SJCRH30 (cell line): Measurements from ENCODE around the gene PPM1L. TPM values are rescaled to one million over a fixed set of nuclear protein-coding genes. Genes with fewer than 3 reads are reported as not detected.
"Not testable (repeated sequence)": the region's sequence is repeated elsewhere in the genome, so short reads cannot be mapped to it uniquely, and the experiment has no call there.

Source experiments
- DNase-seq, 2 experiments: peaks; one replicate each; pipeline ENCODE4 v3.0.0-alpha.2; 2015 to 2020
- H3K27ac ChIP-seq: fragments of 250-450 bp; sonication (Bioruptor Pico); 2 replicates; pipeline ENCODE4 v1.5.1; 2020; ENCODE audit warnings: mild to moderate bottlenecking, moderate library complexity
- H3K27me3 ChIP-seq: fragments of 250-450 bp; sonication (Bioruptor Pico); 2 replicates; pipeline ENCODE4 v1.5.1; 2020; ENCODE audit warnings: mild to moderate bottlenecking, moderate library complexity
- H3K36me3 ChIP-seq: fragments of 250-450 bp; sonication (Bioruptor Pico); 2 replicates; pipeline ENCODE4 v1.5.1; 2020; ENCODE audit warnings: mild to moderate bottlenecking, moderate library complexity
- H3K4me1 ChIP-seq: fragments of 250-450 bp; sonication (Bioruptor Pico); 2 replicates; pipeline ENCODE4 v1.5.1; 2020; ENCODE audit warnings: mild to moderate bottlenecking, moderate library complexity
- H3K4me3 ChIP-seq: fragments of 250-450 bp; sonication (Bioruptor Pico); 2 replicates; pipeline ENCODE4 v1.5.1; 2020; ENCODE audit warnings: mild to moderate bottlenecking, moderate library complexity
- H3K9me3 ChIP-seq: fragments of 250-450 bp; sonication (Bioruptor Pico); replicated peaks from 2 replicates; pipeline ENCODE4 v1.5.1; 2020; ENCODE audit warnings: mild to moderate bottlenecking, moderate library complexity
- total RNA-seq: library from RNA; depleted of rRNA; stranded (reverse); fragments of >200 nt; shearing (Covaris generic); gene quantifications from 2 replicates; pipeline ENCODE4 v1.2.3, GENCODE V29; 2014; rRNA removed

PPM1L gene
- total RNA-seq = 4.2 and 4.4 TPM in 2 replicates

DNA sequence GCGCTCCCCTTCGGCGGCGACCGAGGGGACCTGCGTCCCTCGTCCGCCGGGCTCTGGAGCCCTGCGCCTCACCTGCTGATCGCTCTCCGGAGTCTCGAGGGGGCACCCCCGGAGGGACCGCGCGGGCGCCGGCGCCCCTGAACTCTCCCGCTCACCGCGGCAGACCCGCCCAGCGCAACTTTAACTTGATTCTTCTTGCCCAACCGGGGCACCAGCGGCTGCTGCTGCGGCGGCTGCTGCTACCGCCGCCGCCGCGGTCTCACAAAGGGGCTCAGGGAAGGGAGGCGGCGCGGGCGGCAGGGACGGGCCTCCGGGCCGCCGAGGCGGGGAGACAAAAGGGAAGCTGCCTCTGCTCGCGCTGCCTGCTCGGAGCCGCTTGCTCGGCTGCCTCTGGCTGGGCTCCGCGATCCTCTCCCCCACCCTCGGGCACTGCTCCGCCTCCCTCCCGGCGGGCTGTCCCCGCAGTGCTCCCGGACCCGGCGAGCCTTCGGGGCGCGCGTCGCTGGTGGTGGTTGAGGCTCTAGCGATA is at the start of gene PPM1L:
Gene PPM1L, plus strand, starts transcription at position 456 of the 529 bp plus-strand sequence.
- peak; percentile 50 to 63 for DNase-seq
- Histone ChIP-seq H3K36me3 (no peaks in the 10 kb centered on the region), H3K4me1 (no peaks in the 10 kb centered on the region), H3K9me3 (no peaks in the 10 kb centered on the region), H3K27me3 (no peaks in the 10 kb centered on the region), H3K4me3 (peak within 1 kb of the TSS; percentile 69), H3K27ac (peak within 1 kb of the TSS; percentile 83)

GRCh38 chr3:160707187-160707794 is 48.7 kb upstream of the PPM1L start:
- H3K4me3 ChIP-seq = no peak overlapping the region
- peak; percentile 11 to 67 for DNase-seq

GRCh38 chr3:160709477-160710182 is 46.4 kb upstream of the PPM1L start:
- Histone ChIP-seq H3K27me3 (no peaks in the 10 kb centered on the region), H3K4me1 (no peaks in the 10 kb centered on the region)
- no peak for DNase-seq

More at GRCh38 chr3:160707187-160707794, 48.7 kb upstream of the PPM1L start:
- Histone ChIP-seq H3K27ac (no peak overlapping the region), H3K27me3 (no peaks in the 10 kb centered on the region), H3K9me3 (no peaks in the 10 kb centered on the region), H3K36me3 (no peaks in the 10 kb centered on the region), H3K4me1 (no peaks in the 10 kb centered on the region)

DNA sequence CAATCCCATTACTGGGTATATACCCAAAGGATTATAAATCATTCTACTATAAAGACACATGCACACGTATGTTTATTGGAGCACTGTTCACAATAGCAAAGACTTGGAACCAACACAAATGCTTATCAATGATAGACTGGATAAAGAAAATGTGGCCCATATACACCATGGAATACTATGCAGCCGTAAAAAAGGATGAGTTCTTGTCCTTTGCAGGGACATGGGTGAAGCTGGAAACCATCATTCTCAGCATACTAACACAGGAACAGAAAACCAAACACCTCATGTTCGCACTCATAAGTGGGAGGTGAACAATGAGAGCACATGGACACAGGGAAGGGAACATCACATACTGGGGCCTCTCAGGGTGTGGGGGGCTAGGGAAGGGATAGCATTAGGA is 42.9 kb upstream of the PPM1L start:
- not testable (repeated sequence) for H3K27me3 ChIP-seq, H3K36me3 ChIP-seq, H3K27ac ChIP-seq, H3K4me3 ChIP-seq, DNase-seq, H3K4me1 ChIP-seq, H3K9me3 ChIP-seq

More at GRCh38 chr3:160709477-160710182, 46.4 kb upstream of the PPM1L start:
- Histone ChIP-seq H3K27ac (no peak overlapping the region), H3K9me3 (no peaks in the 10 kb centered on the region), H3K4me3 (no peak overlapping the region), H3K36me3 (no peaks in the 10 kb centered on the region)

GRCh38 chr3:160719710-160720109 is 36.3 kb upstream of the PPM1L start:
- no peaks in the 10 kb centered on the region for H3K36me3 ChIP-seq
- no peaks in the 10 kb centered on the region for H3K4me1 ChIP-seq
- DNase-seq = no peak

GRCh38 chr3:160720123-160720746 is 35.8 kb upstream of the PPM1L start:
- no peaks in the 10 kb centered on the region for H3K27me3 ChIP-seq
- no peaks in the 10 kb centered on the region for H3K9me3 ChIP-seq
- H3K4me3 ChIP-seq = no peak overlapping the region
- H3K4me1 ChIP-seq = no peaks in the 10 kb centered on the region
- H3K36me3 ChIP-seq = no peaks in the 10 kb centered on the region
- no peak for DNase-seq
- no peak overlapping the region for H3K27ac ChIP-seq

More at GRCh38 chr3:160719710-160720109, 36.3 kb upstream of the PPM1L start:
- Histone ChIP-seq H3K27ac (no peak overlapping the region), H3K4me3 (no peak overlapping the region), H3K27me3 (no peaks in the 10 kb centered on the region), H3K9me3 (no peaks in the 10 kb centered on the region)

- no peaks in the 10 kb centered on the region for H3K36me3 ChIP-seq
- no peak overlapping the region for H3K27ac ChIP-seq
- no peaks in the 10 kb centered on the region for H3K9me3 ChIP-seq
- H3K27me3 ChIP-seq = no peaks in the 10 kb centered on the region
- no peak overlapping the region for H3K4me3 ChIP-seq
- no peaks in the 10 kb centered on the region for H3K4me1 ChIP-seq
- DNase-seq = no peak
These were observed 33.7 kb upstream of the PPM1L start for GRCh38 chr3:160722331-160722730.

DNA sequence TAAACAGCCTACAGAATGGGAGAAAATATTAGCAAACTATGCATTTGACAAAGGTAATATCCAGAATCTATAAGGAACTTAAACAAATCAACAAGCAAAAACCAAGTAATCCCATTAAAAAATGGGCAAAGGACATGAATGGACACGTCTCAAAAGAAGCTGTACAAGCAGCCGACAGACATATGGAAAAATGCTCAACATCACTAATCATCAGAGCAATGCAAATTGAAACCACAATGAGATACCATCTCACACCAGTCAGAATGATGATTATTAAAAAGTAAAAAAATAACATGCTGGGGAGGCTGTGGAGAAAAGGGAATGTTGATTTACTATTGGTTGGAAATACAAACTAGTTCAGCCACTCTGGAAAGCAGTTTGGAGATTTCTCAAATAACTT is 30.7 kb upstream of the PPM1L start:
- Histone ChIP-seq H3K4me1 (no peaks in the 10 kb centered on the region), H3K4me3 (no peak overlapping the region), H3K27ac (no peak overlapping the region), H3K27me3 (no peaks in the 10 kb centered on the region), H3K36me3 (no peaks in the 10 kb centered on the region), H3K9me3 (no peaks in the 10 kb centered on the region)
- no peak for DNase-seq

DNA sequence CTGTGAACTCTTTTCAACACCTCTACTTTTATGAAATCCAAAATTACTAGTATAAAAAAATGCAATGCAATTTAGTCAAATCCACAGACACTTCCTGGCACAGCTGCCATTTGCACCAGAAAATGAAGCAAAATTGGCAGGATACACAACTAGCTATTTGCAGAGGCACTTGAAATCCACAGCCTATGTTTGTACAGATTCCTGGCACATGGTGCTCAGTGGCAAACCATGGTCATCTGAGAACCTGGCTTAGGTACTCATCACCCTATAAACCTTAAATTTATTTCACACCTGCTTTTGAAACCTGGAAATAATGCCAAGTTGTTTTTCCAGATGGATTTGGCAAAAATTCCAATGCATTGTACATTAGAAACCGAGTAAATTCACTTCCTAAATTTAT is 20.2 kb upstream of the PPM1L start:
- Histone ChIP-seq H3K36me3 (no peaks in the 10 kb centered on the region), H3K27ac (no peak overlapping the region), H3K27me3 (no peaks in the 10 kb centered on the region), H3K4me1 (no peaks in the 10 kb centered on the region), H3K4me3 (no peak overlapping the region), H3K9me3 (no peaks in the 10 kb centered on the region)
- DNase-seq = no peak

- Histone ChIP-seq H3K27me3 (no peaks in the 10 kb centered on the region), H3K9me3 (no peaks in the 10 kb centered on the region), H3K4me3 (no peak overlapping the region), H3K36me3 (no peaks in the 10 kb centered on the region), H3K27ac (no peak overlapping the region), H3K4me1 (no peaks in the 10 kb centered on the region)
- DNase-seq = no peak
These were observed 18.0 kb upstream of the PPM1L start for GRCh38 chr3:160738048-160738447.

GRCh38 chr3:160739079-160739478 is 17.0 kb upstream of the PPM1L start:
- Histone ChIP-seq H3K27ac (no peak overlapping the region), H3K9me3 (no peaks in the 10 kb centered on the region), H3K4me1 (no peaks in the 10 kb centered on the region), H3K36me3 (no peaks in the 10 kb centered on the region), H3K27me3 (no peaks in the 10 kb centered on the region), H3K4me3 (no peak overlapping the region)
- peak; percentile 6 to 42 for DNase-seq

- Histone ChIP-seq H3K4me1 (no peaks in the 10 kb centered on the region), H3K27ac (no peak overlapping the region)
These were observed 9.1 kb upstream of the PPM1L start for GRCh38 chr3:160746976-160747375.

DNA sequence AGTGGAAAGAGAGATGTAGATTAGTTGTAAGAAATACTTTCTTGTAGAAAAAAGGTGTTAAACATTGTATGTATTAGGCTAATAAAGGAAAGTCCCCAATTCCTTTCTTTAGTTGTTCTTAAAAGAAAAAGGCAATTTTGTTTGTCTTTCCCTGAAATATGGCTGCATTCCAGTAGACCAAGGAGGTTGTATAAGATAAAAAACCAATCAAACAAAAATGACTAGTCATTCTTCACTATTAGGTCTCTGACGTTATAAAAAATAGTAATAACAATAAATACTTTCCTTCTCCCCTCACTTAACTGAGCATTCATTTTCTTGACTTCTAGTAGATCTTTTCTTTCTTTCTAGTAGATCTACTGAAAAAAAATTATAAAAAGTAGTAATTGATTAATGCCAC is 8.6 kb upstream of the PPM1L start:
- Histone ChIP-seq H3K9me3 (no peaks in the 10 kb centered on the region), H3K27me3 (no peaks in the 10 kb centered on the region), H3K36me3 (no peaks in the 10 kb centered on the region), H3K4me3 (no peak overlapping the region), H3K27ac (no peak overlapping the region), H3K4me1 (no peaks in the 10 kb centered on the region)
- no peak for DNase-seq

More at GRCh38 chr3:160746976-160747375, 9.1 kb upstream of the PPM1L start:
- Histone ChIP-seq H3K27me3 (no peaks in the 10 kb centered on the region), H3K36me3 (no peaks in the 10 kb centered on the region), H3K9me3 (no peaks in the 10 kb centered on the region), H3K4me3 (no peak overlapping the region)
- no peak for DNase-seq

GRCh38 chr3:160748231-160748630 is 7.8 kb upstream of the PPM1L start:
- H3K9me3 ChIP-seq = no peaks in the 10 kb centered on the region
- no peak overlapping the region for H3K4me3 ChIP-seq

DNA sequence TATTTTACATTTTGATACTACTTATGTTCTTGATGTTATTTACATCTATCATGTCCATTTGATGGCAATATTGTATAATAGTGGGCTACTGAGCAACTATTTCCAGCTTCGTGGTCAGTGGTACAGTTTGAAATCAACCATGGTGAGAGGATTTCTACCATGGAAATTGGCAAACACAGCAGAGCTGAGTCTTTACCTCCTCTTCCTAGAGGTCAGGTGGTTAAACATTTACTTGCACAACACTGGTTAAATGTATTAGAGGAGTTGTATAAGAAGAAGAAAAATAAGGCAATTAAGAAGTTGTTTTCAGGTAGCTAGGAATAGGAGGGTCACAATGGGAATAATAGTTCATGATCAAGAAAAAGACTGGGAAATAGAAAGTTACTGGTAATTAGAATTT is 7.2 kb upstream of the PPM1L start:
- Histone ChIP-seq H3K9me3 (no peaks in the 10 kb centered on the region), H3K27me3 (no peaks in the 10 kb centered on the region), H3K27ac (no peak overlapping the region), H3K4me3 (no peak overlapping the region), H3K36me3 (no peaks in the 10 kb centered on the region), H3K4me1 (no peaks in the 10 kb centered on the region)
- no peak for DNase-seq

More at GRCh38 chr3:160748231-160748630, 7.8 kb upstream of the PPM1L start:
- Histone ChIP-seq H3K36me3 (no peaks in the 10 kb centered on the region), H3K27ac (no peak overlapping the region), H3K4me1 (no peaks in the 10 kb centered on the region), H3K27me3 (no peaks in the 10 kb centered on the region)
- no peak for DNase-seq
